RWPE2 (cell line): ENCODE measurements around the gene CACNA1D.
A peak's percentile ranks its signal among the peaks of the same experiment; 100 is the strongest.
"Not testable (repeated sequence)": the region's sequence is repeated elsewhere in the genome, so short reads cannot be mapped to it uniquely, and the experiment has no call there.

Experiments
- ATAC-seq: fragments of 200-7000 bp; cut with Tn5 transposase; 3 replicates; pipeline ENCODE4 v1.9.1; 2021; ENCODE audit warnings: low read depth
- DNase-seq: peaks from one replicate; pipeline ENCODE4 v3.0.0-alpha.2; 2020; ENCODE audit warnings: low spot score
- H3K27ac ChIP-seq: fragments of 450-650 bp; 2 replicates; pipeline ENCODE4 v1.5.1; 2017; ENCODE audit warnings: mild to moderate bottlenecking; ENCODE audit not compliant: poor library complexity, severe bottlenecking
- H3K27me3 ChIP-seq: fragments of 250-450 bp; sonication (Bioruptor Pico); 2 replicates; pipeline ENCODE4 v1.5.1; 2021; ENCODE audit warnings: mild to moderate bottlenecking, moderate library complexity; ENCODE audit not compliant: insufficient read depth, poor library complexity, severe bottlenecking
- H3K36me3 ChIP-seq: fragments of 250-450 bp; sonication (Bioruptor Pico); 2 replicates; pipeline ENCODE4 v1.5.1; 2020; ENCODE audit warnings: low read depth, mild to moderate bottlenecking, moderate library complexity
- H3K4me1 ChIP-seq: fragments of 250-450 bp; sonication (Bioruptor Pico); 2 replicates; pipeline ENCODE4 v1.5.1; 2021; ENCODE audit warnings: mild to moderate bottlenecking, moderate library complexity; ENCODE audit not compliant: insufficient read depth, poor library complexity, severe bottlenecking
- H3K4me3 ChIP-seq: fragments of 250-450 bp; sonication (Bioruptor Pico); 2 replicates; pipeline ENCODE4 v1.5.1; 2021; ENCODE audit warnings: mild to moderate bottlenecking, moderate library complexity; ENCODE audit not compliant: severe bottlenecking
- H3K9me3 ChIP-seq: fragments of 250-450 bp; sonication (Bioruptor Pico); 2 replicates; pipeline ENCODE4 v1.5.1; 2021; ENCODE audit warnings: mild to moderate bottlenecking, moderate library complexity; ENCODE audit not compliant: severe bottlenecking
- TF ChIP-seq, protein P1 (sequence below): fragments of 450-650 bp; IDR thresholded peaks from one replicate; pipeline ENCODE4 v1.5.1; 2017; ENCODE audit warnings: mild to moderate bottlenecking, moderate library complexity; ENCODE audit not compliant: poor library complexity, severe bottlenecking

Gene CACNA1D

DNA sequence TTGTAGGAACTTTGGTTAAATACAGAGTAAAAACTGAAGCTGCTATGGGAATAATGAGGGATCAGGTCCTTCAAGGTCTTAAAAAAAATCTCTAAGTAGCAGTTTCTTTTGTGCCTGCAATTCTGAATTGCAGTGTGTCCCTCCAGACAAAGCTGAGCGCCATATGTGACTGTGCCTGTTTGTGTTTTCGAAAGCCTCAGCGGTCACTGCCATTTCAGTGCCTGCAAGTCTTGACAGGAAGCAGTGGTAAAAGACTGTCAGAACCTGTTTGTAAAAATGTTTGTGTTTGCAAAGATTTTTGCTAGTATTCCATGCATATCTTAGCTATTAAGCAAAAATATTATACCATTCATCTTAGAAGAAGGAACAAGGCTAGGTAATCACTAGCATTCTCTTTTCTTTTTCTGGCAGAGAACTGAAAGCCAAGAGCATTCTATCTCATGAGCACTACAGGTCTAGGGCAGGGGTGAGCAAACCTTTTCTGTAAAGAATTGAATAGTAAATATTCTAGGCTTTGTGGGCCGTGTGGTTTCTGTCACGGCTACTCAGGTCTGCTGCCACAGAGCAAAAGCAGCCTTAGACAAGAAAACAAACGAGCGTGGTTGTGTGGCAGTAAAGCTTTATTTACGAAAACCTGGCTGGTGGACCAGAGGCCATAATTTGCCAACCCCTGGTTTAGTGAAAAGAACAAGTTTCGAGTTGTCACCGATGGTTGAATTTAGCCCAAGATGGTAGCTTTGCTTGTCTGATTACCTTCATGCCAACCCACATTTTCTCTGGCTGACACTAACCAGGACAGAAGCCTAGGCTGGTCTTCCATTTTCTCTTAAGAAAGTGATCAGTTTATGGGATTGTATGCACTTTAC is 134.4 kb downstream of the CACNA1D start:
- peaks cover under 1% of the 10 kb centered on the region for H3K27me3 ChIP-seq
- DNase-seq, result no peak
- H3K9me3 ChIP-seq, result no peaks in the 10 kb centered on the region
- H3K36me3 ChIP-seq, result no peaks in the 10 kb centered on the region
- H3K4me1 ChIP-seq, result no peaks in the 10 kb centered on the region
- no peak for ATAC-seq
- H3K27ac ChIP-seq, result no peak overlapping the region
- no peak overlapping the region for H3K4me3 ChIP-seq
- TF ChIP-seq, protein P1, sequence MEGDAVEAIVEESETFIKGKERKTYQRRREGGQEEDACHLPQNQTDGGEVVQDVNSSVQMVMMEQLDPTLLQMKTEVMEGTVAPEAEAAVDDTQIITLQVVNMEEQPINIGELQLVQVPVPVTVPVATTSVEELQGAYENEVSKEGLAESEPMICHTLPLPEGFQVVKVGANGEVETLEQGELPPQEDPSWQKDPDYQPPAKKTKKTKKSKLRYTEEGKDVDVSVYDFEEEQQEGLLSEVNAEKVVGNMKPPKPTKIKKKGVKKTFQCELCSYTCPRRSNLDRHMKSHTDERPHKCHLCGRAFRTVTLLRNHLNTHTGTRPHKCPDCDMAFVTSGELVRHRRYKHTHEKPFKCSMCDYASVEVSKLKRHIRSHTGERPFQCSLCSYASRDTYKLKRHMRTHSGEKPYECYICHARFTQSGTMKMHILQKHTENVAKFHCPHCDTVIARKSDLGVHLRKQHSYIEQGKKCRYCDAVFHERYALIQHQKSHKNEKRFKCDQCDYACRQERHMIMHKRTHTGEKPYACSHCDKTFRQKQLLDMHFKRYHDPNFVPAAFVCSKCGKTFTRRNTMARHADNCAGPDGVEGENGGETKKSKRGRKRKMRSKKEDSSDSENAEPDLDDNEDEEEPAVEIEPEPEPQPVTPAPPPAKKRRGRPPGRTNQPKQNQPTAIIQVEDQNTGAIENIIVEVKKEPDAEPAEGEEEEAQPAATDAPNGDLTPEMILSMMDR, result no peak

DNA sequence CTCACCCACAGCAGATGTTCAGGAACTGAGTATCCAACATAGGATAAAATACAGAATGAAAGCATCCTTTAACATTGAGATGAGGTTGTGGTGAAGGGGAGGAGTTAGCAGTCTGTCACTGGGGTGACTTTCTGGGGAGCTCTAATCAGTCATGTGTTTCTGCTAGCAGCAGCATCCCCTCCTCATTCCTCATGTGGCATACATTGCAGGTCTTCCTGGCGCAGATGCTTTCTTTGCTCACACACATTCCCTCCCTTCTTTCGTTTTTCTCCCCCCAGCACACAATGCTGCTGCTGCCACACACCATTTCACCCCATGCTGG is 135.0 kb downstream of the CACNA1D start:
- no peaks in the 10 kb centered on the region for H3K9me3 ChIP-seq
- H3K27ac ChIP-seq, result no peak overlapping the region
- no peak for ATAC-seq
- no peak for DNase-seq
- no peaks in the 10 kb centered on the region for H3K27me3 ChIP-seq
- H3K36me3 ChIP-seq, result no peaks in the 10 kb centered on the region
- H3K4me3 ChIP-seq, result no peak overlapping the region
- TF ChIP-seq, protein P1, result no peak
- H3K4me1 ChIP-seq, result no peaks in the 10 kb centered on the region

DNA sequence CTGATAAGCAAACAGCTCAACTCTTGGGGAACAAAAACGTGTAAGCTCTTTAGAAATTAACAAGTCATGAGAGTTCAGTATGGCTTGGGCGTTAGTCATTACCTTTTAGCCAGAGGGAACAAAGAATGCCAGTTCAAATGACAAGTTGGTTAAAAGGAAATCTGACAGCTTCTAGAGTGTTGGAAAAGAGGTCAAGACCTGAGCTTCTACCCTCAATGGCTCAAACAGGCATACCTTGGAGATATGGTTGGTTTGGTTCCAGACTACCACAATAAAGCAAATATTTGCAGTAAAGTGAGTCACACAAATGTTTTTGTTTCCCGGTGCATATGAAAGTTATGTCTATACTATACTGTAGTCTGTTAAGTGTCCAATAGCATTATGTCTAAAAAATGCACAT is 136.1 kb downstream of the CACNA1D start:
- Histone ChIP-seq H3K4me3 (no peak overlapping the region), H3K27ac (no peak overlapping the region), H3K27me3 (no peaks in the 10 kb centered on the region), H3K4me1 (no peaks in the 10 kb centered on the region), H3K9me3 (no peaks in the 10 kb centered on the region), H3K36me3 (no peaks in the 10 kb centered on the region)
- DNase-seq, result no peak
- ATAC-seq, result peak; percentile 38; the same call in 2 of the 3 replicates
- TF ChIP-seq, protein P1, result no peak

DNA sequence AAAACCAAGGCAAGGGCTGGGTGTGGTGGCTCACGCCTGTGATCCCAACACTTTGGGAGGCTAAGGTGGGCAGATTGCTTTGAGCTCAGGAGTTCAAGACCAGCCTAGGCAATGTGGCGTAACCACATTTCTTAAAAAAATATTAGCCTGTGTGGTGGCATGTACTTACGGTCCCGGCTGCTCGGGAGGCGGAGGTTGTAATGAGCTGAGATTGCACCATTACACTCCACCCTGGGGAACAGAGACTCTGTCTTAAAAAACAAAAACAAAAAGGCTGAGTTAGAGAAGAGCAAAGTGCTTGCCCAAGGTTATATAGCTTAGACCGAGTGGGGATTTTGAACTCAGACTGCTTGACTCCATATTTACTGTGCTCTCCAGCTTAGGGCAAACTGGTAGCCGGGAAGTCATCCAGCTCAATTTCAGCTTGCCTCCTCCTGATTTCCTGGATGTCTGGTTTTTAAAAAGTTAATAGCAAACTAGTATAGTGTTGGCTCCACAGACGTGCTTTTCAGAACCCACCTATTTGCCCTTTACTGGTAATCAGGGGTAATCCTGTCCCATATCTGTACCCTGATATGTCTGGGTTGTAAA is 138.9 kb downstream of the CACNA1D start:
- no peak for DNase-seq
- H3K27ac ChIP-seq, result no peak overlapping the region
- H3K36me3 ChIP-seq, result no peaks in the 10 kb centered on the region
- H3K27me3 ChIP-seq, result no peaks in the 10 kb centered on the region
- H3K4me1 ChIP-seq, result no peaks in the 10 kb centered on the region
- H3K9me3 ChIP-seq, result no peaks in the 10 kb centered on the region
- TF ChIP-seq, protein P1, result no peak
- no peak overlapping the region for H3K4me3 ChIP-seq
- no peak for ATAC-seq

DNA sequence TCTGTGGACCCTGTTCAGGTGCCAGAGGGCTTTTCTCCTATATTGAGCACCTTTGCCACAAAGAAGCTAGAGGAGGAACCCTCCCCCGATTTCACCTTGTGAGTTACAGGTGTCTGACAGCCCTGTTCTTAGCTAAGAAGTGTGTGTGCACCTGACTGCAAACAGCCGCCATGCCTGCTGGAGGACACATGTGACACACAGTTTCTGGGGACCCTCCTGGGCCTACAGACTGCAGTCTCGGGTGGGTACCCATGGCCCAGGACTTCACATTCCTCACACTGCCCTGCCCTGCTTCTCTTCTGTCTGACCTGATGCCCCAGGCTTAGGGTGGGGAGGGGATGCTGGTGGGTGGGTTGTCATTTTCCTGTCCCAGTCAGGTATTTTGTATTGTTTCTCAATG is 140.6 kb downstream of the CACNA1D start:
- DNase-seq, result no peak
- H3K4me3 ChIP-seq, result no peak overlapping the region
- no peak for ATAC-seq

DNA sequence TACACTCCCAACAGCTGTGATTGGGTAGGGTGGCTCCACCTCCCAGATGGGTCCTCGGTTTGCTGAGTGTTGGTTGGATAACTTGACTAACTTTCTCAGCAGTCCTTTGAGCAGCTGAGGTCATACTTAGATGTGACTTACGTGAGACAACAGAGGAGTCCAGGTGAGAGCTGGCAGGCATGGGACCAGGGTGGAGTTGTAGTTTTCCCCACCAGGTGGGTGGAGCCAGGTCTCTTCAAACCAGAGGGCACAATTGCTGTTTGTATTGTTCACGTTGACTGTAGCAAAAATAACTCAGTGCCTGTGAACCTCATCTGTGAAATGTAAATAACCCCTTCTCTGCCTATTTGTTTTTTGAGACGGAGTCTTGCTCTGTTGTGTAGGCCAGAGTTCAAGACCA is 144.4 kb downstream of the CACNA1D start:
- H3K9me3 ChIP-seq, H3K36me3 ChIP-seq, ATAC-seq: not testable (repeated sequence)

More for the DNA sequence above, 140.6 kb downstream of the CACNA1D start:
- H3K27ac ChIP-seq, result no peak overlapping the region
- H3K4me1 ChIP-seq, result no peaks in the 10 kb centered on the region
- no peaks in the 10 kb centered on the region for H3K27me3 ChIP-seq
- no peaks in the 10 kb centered on the region for H3K9me3 ChIP-seq
- H3K36me3 ChIP-seq, result no peaks in the 10 kb centered on the region
- TF ChIP-seq, protein P1, result no peak

More for the DNA sequence above, 144.4 kb downstream of the CACNA1D start:
- DNase-seq, H3K27me3 ChIP-seq, H3K4me1 ChIP-seq, H3K27ac ChIP-seq, H3K4me3 ChIP-seq: not testable (repeated sequence)
